HG02981 (cell line): ENCODE measurements around the gene RNF220.
"Not testable (repeated sequence)": the region's sequence is repeated elsewhere in the genome, so short reads cannot be mapped to it uniquely, and the experiment has no call there.

Experiments
- ATAC-seq: cut with Tn5 transposase; IDR thresholded peaks from one replicate; pipeline ENCODE4 v1.9.1; 2021; ENCODE audit warnings: mild to moderate bottlenecking, moderate library complexity; ENCODE audit not compliant: unreplicated experiment

RNF220 gene

DNA sequence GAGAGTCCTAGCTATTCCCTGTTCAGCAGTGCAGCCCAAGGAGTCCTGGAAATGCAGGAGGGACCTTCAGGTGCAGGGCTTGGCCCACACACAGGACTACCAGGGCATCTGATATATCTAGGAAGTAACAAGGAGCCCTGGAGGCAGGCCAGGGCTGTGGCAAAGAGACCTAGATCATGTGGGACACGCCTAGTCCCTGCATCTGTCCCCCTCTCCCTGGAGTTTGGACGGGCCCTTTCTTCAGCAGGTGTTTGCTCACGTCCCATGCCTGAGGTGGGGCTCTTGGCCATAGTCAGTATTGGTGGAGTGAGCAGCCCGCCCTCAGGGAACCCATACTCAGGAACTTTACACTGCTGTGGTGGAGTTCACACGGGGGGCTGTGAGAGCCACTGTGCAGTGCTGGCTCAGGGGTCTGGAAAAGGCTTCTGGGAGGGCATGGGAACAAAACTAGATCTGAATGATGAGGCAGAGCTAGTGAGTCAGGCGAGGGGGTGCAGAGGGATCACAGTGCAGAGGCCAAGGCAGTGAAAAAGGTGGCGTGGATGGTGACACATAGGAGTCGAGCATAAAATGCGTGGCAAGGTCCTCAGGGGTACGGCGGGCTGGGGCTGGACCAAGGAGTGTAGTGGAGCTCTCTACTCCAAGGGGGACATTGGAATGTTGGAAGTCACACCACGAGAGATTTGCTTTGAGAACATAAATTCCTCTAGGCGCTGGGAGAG is 243.6 kb downstream of the RNF220 start:
- no peak for ATAC-seq

DNA sequence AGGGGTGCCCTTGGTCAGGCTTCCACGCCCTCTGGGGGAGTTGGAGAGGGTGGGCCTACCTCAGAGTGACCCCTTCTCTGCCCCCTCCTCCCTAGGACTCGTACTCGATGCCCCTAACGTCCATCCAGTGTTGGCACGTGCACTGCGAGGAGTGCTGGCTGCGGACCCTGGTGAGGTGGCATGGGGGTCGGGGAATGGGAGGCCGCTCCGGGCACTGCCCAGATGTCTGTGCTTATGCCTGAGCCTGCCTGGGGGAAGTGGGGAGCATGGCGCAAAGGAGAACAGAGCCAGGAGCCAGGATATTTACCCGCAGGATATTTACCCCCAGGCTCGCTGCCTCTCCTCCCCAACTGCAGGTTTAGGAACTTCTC is 244.7 kb downstream of the RNF220 start:
- ATAC-seq = no peak

DNA sequence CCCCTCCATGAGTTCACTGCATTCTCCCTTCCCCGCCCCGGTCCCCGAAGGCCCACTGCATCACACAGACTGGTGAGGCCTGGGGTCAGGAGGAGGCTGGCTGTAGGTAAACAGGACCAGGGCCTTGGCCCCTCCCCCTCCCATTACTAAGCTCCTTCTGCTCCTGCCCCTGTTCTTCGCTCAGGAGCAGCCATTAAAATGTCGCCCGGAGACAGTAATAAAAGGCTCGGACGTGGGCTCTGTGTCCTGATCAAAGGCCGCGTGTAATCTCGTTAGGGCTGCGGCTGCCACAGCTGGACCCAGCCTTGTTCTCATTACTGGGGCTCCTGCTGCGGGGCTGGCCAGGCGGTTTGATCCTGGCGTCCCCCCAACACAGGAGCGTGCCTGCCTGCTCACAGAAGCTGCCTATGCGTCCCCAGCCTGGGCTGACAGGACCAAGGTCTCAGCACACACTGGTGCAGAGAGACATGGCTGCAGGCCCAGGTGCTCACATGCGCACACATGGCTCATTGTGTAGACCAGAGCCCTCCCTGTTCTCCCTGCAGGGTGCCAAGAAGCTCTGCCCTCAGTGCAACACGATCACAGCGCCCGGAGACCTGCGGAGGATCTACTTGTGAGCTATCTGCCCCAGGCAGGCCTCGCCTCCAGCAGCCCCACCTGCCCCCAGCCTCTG is 245.2 kb downstream of the RNF220 start:
- no peak for ATAC-seq

- no peak for ATAC-seq
Observed at GRCh38 chr1:44651069-44651468, 246.0 kb downstream of the RNF220 start.

- peak; percentile 51 for ATAC-seq
Observed at GRCh38 chr1:44652445-44653106, 247.5 kb downstream of the RNF220 start.

DNA sequence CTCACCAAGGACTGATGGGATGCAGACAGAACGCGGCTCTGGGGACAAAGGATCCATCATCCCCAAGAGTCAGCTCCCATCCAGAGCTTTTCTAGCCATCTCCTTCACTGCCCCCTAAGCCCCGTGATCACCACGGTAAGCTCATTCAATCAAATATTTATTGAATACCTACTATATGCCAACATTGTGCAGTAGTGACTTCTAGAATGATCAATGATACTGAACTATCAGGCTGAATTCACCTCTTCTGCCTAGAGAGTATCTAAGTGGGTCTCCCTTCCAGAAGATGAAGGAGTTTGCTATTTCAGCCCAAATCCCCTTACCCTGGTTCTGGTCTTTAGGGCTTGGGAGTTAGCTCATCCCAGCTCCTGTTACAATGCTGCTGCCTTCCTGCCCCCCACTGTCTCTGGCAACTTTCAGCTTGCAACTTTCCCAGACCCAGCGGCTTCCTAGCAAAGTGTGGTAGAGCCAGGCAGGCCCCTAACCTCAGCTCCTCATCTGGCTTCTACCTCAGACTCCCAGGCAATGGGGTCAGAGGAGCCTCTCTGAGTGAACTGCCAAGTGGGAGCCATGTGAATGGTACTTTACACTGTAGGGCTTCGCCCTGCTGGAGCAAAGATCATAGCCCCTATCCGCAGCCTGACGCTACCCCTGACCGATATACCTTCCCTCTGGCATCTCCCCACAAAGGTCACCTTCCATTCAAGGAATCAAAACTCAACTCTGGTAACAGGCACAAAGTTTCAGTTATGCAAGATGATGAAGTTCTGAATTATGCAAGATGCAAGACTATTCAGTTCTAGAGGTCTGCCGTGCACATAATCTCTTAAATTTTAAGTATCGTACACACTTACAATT is 248.3 kb downstream of the RNF220 start:
- no peak for ATAC-seq

DNA sequence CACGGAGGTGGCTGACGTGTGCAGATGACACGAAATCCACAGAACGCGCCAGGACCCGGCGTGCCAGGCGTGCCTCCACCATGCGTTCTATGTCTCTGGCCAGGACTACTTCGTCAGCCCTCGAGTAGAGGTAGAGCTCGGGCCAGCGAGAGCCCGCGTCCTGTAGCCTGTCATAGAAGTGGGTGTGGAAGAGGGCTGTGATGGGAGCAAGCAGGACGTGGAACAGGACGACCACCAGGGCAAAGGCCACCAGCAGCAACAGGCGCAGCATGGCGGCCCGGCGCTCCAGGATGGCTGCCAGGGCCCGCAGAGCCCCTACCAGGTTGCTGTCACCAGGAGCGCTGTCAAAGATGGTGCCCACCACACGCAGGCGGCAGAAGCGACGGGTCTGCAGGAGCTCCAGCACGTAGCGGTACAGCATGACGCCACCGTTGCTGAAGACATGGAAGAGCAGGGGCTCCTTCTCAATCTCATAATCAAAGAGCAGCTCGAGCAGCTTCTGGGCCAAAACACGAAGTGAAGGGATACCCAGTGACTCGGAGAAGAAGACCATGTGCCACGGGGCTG is 249.6 kb downstream of the RNF220 start:
- no peak for ATAC-seq

GRCh38 chr1:44655609-44656008 is 250.6 kb downstream of the RNF220 start:
- no peak for ATAC-seq

GRCh38 chr1:44659566-44659965 is 254.5 kb downstream of the RNF220 start:
- no peak for ATAC-seq

- no peak for ATAC-seq
Observed at GRCh38 chr1:44660176-44660575, 255.1 kb downstream of the RNF220 start.

GRCh38 chr1:44661781-44662682 is 257.0 kb downstream of the RNF220 start:
- ATAC-seq = no peak

- ATAC-seq = no peak
Observed at GRCh38 chr1:44662683-44663030, 257.6 kb downstream of the RNF220 start.

DNA sequence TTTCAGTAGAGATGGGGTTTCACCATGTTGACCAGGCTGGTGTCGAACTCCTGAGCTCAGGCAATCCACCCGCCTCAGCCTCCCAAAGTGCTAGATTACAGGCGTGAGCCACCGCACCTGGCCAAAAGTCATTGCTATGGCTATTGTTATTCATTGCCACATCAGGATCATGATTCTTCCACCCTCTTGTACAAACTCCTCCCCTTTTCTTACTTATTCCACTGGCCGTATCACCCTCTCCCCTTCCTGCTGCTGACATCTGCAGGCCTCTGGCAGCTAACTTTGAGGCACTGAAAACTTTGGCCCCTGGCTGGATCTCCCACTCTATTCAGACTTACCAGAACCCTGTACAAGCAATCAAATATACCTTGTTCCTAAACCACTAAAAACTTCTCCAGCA is 258.4 kb downstream of the RNF220 start:
- no peak for ATAC-seq

DNA sequence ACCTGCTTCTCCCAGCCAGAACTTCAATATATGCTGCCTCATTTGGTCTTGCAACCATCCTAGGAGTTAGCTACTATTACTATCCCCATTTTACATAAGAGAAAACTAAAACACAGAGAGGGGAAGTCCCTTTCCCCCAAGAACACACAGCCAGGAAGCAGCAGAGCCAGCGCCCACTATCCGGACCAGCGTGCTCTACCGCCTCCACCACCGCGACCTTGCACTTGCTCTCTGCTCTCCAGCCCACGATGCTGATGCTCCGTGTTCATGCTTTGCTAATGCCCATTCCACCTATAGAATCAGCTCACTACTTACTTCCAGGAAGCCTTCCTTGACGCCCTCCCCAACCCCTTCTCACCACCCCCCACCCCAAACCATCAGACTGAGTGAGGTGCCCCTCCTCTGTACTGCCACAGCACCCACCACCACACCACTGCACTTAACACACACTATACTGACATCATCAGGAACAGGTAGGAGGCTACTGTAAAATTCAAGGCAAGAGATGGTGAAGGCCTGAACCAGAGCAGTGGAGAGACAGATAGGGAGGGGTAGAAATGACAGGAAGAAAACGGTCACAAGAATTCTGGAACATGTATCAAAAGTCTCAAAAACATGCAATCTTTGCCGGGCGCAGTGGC is 259.8 kb downstream of the RNF220 start:
- ATAC-seq = no peak

GRCh38 chr1:44666719-44667118 is 261.7 kb downstream of the RNF220 start:
- not testable (repeated sequence) for ATAC-seq

DNA sequence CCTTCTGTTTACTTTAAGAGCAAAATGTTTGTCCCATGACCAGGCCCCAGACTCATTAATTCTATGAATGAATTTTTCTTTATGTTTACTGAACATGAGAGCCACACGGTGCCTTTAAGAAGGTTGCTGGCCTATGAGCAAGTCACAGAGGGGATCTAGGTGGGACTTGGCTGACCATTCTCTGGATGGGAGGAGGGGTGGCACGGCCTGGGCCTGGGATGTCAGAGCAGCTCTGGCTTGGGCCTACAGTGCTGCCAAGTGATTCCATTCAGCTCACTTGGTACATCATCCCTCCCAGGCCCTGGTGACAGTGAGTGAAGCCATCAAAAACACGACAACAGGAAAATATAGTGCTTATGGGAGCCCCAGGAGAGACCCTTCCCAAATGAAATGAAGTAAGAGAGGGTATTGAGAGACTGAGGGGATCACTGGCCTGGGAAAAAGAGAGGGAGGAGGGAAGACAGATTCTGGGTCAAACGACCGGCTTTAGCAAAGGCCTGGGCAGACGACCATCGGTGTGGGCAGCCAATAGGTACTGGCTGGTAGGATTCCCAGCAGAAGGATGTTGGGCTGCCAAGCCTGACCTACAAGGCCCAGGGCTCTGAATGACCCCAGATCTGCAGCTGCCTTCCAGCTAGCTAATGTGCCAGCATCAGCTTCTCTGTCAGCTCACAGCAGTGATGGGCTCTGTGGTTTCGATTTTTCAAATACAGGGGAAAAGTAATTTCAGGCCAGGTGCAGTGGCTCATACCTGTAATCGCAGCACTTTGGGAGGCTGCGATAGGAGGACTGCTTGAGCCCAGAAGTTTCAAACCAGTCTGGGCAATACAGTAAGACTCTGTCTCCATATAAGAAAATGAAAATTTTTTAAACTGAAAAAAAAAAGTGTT is 265.9 kb downstream of the RNF220 start:
- no peak for ATAC-seq

DNA sequence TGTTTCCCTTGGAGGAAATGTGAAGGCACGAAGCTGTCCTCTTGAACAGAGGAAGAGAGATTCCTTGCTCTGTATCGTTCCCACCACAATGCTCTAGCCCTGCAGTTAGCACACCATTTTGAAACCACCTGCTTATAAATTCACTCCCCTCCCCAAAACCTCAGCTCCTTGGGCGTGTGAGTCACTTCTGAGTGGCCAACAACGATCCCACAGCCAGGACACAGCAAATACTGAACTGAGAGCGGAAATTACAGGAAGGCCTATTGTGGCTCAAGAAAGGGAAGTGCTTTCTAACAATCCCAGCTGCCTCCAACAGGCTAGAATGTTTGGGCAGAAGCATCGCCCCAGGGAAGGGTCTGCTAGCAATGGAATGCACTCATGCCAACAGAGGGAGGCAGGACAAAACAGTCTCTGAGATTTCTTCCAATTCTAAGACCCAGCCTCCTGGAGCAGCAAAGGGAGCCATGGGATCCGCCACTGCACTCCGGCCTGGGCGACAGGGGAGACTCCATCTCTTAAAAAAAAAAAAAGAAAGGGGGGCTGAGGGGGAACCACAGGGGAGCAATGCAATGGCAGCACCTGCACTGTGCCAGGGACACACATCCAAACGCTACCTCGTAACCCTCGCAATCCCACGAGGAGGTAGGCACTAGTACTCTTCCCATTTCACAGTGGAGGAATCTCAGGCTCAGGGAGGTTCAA is 267.4 kb downstream of the RNF220 start:
- ATAC-seq = no peak
